Neuronal stem cell (in vitro differentiated cells): ENCODE measurements around the gene GCSH.

Source experiments
- DNase-seq: peaks from one replicate; pipeline ENCODE4 v3.0.0-alpha.2; 2013; ENCODE audit warnings: low spot score
- H2AFZ ChIP-seq: one replicate; pipeline ENCODE4 v1.6.1; 2013; ENCODE audit warnings: mild to moderate bottlenecking, low read length, inconsistent platforms
- H2AK5ac ChIP-seq: 2 replicates; pipeline ENCODE4 v1.6.1; 2013; ENCODE audit warnings: low read depth, mild to moderate bottlenecking, inconsistent platforms, low read length, moderate library complexity, mixed read lengths
- H2BK120ac ChIP-seq: 2 replicates; pipeline ENCODE4 v1.6.1; 2013; ENCODE audit warnings: low read depth, mild to moderate bottlenecking, inconsistent platforms, low read length, moderate library complexity, mixed read lengths
- H2BK12ac ChIP-seq: one replicate; pipeline ENCODE4 v1.6.1; 2013; ENCODE audit warnings: low read length, inconsistent platforms
- H2BK15ac ChIP-seq: 2 replicates; pipeline ENCODE4 v1.6.1; 2013; ENCODE audit warnings: mild to moderate bottlenecking, low read length, inconsistent platforms, mixed read lengths
- H2BK5ac ChIP-seq: one replicate; pipeline ENCODE4 v1.6.1; 2013; ENCODE audit warnings: inconsistent platforms, mild to moderate bottlenecking, low read length, moderate library complexity
- H3K14ac ChIP-seq: one replicate; pipeline ENCODE4 v1.6.1; 2013; ENCODE audit warnings: low read length, inconsistent platforms
- H3K18ac ChIP-seq: 2 replicates; pipeline ENCODE4 v1.6.1; 2013; ENCODE audit warnings: low read length, inconsistent platforms
- H3K23ac ChIP-seq: 2 replicates; pipeline ENCODE4 v1.6.1; 2013; ENCODE audit warnings: low read depth, mild to moderate bottlenecking, mixed read lengths, low read length, inconsistent platforms; ENCODE audit not compliant: poor library complexity
- H3K27ac ChIP-seq: replicated peaks from 3 replicates; pipeline ENCODE4 v1.5.1; 2013; ENCODE audit warnings: low read length, inconsistent platforms
- H3K27me3 ChIP-seq, 3 experiments: 2 replicates each; pipeline ENCODE4 v1.6.1; 2013; ENCODE audit warnings: low read length in 3 of 3, mild to moderate bottlenecking in 2 of 3, inconsistent platforms in 1 of 3, low read depth in 1 of 3, mixed read lengths in 1 of 3, moderate library complexity in 1 of 3; ENCODE audit not compliant: control insufficient read depth in 3 of 3, insufficient read depth in 3 of 3
- H3K36me3 ChIP-seq, 2 donors: replicated peaks in 1 of 2; 2 replicates each; pipeline ENCODE4 v1.6.1; 2013; ENCODE audit warnings: low read length in 2 of 2; ENCODE audit not compliant: control insufficient read depth in 2 of 2, insufficient read depth in 2 of 2
- H3K4ac ChIP-seq: 2 replicates; pipeline ENCODE4 v1.6.1; 2013; ENCODE audit warnings: inconsistent platforms, mild to moderate bottlenecking, low read length, moderate library complexity
- H3K4me1 ChIP-seq, 2 donors: 1 replicate in 1 of 2; 2 replicates in 1 of 2; pipeline ENCODE4 v1.6.1; 2013; ENCODE audit warnings: low read length in 2 of 2, low read depth in 1 of 2; ENCODE audit not compliant: control insufficient read depth in 2 of 2, insufficient read depth in 1 of 2
- H3K4me2 ChIP-seq: one replicate; pipeline ENCODE4 v1.6.1; 2013; ENCODE audit warnings: mild to moderate bottlenecking, low read length, inconsistent platforms; ENCODE audit not compliant: insufficient read depth, poor library complexity, severe bottlenecking
- H3K4me3 ChIP-seq, 2 donors: 2 replicates each; pipeline ENCODE4 v1.5.1; 2013; ENCODE audit warnings: low read length in 2 of 2, mild to moderate bottlenecking in 2 of 2, inconsistent platforms in 1 of 2, moderate library complexity in 1 of 2
- H3K79me1 ChIP-seq: one replicate; pipeline ENCODE4 v1.6.1; 2013; ENCODE audit warnings: low read depth, mild to moderate bottlenecking, inconsistent platforms, low read length, moderate library complexity
- H3K9ac ChIP-seq: one replicate; pipeline ENCODE4 v1.6.1; 2013; ENCODE audit warnings: mild to moderate bottlenecking, low read depth, low read length, inconsistent platforms; ENCODE audit not compliant: poor library complexity
- H3K9me3 ChIP-seq, 2 donors: replicated peaks in 1 of 2; 2 replicates each; pipeline versions ENCODE3 to v1.6.1; 2013; ENCODE audit warnings: low read length in 2 of 2, mild to moderate bottlenecking in 2 of 2, inconsistent platforms in 1 of 2, low read depth in 1 of 2, mixed read lengths in 1 of 2, moderate library complexity in 1 of 2; ENCODE audit not compliant: control insufficient read depth in 2 of 2, insufficient read depth in 1 of 2
- H4K8ac ChIP-seq: one replicate; pipeline ENCODE4 v1.6.1; 2013; ENCODE audit warnings: low read depth, mild to moderate bottlenecking, inconsistent platforms, low read length, moderate library complexity
- H4K91ac ChIP-seq: one replicate; pipeline ENCODE4 v1.6.1; 2013; ENCODE audit warnings: low read length, low read depth, mild to moderate bottlenecking, inconsistent platforms; ENCODE audit not compliant: poor library complexity
- WGBS, 2 donors: extraction: QIAGEN DNeasy Blood & Tissue Kit; methylation state at CpG; one replicate each; pipeline ENCODE4 v1.1.7; 2013; ENCODE audit warnings: missing lambda C conversion rate in 2 of 2, mixed read lengths in 1 of 2; ENCODE audit not compliant: insufficient read length in 2 of 2, insufficient replicate concordance in 1 of 2; ENCODE audit errors: extremely low coverage in 2 of 2; 5-methylcytosine and 5-hydroxymethylcytosine counted together

The GCSH gene

GRCh38 chr16:81073560-81074330, 22.4 kb downstream of the GCSH start:
- H4K8ac ChIP-seq = no peak overlapping the region
- H3K27me3 ChIP-seq = no peaks in the 10 kb centered on the region

GRCh38 chr16:81071805-81072204, 24.4 kb downstream of the GCSH start:
- Histone ChIP-seq H3K27ac (no peak overlapping the region), H2BK120ac (no peak overlapping the region), H3K27me3 (no peaks in the 10 kb centered on the region), H3K4ac (no peak overlapping the region), H3K9ac (no peak overlapping the region), H2AFZ (no peak overlapping the region), H2BK15ac (no peak overlapping the region), H4K91ac (no peak overlapping the region), H3K4me1 (peaks cover 0 to 4% of the 10 kb centered on the region in 2 donors), H2AK5ac (no peak overlapping the region), H3K18ac (no peak overlapping the region), H3K4me2 (no peak overlapping the region), H3K36me3 (no peaks in the 10 kb centered on the region), H3K4me3 (no peak overlapping the region), H3K23ac (no peak overlapping the region), H2BK5ac (no peak overlapping the region), H2BK12ac (no peak overlapping the region), H3K79me1 (no peaks in the 10 kb centered on the region), H3K9me3 (peaks cover 0 to 2% of the 10 kb centered on the region in 2 donors), H3K14ac (no peak overlapping the region), H4K8ac (no peak overlapping the region)
- WGBS, 2 donors = no CpG with 5 or more reads among the region's 4 CpGs
- DNase-seq = no peak

More at GRCh38 chr16:81073560-81074330, 22.4 kb downstream of the GCSH start:
- H3K18ac ChIP-seq = no peak overlapping the region
- DNase-seq = no peak
- no peak overlapping the region for H3K27ac ChIP-seq
- H2BK12ac ChIP-seq = no peak overlapping the region
- H3K79me1 ChIP-seq = no peaks in the 10 kb centered on the region
- no peak overlapping the region for H3K9ac ChIP-seq
- H4K91ac ChIP-seq = no peak overlapping the region
- H2BK5ac ChIP-seq = no peak overlapping the region
- H3K4me2 ChIP-seq = no peak overlapping the region
- no peak overlapping the region for H2AK5ac ChIP-seq
- no peak overlapping the region for H2BK120ac ChIP-seq
- H3K4me3 ChIP-seq = no peak overlapping the region
- H3K23ac ChIP-seq = no peak overlapping the region
- WGBS, 2 donors = no CpG with 5 or more reads among the region's 5 CpGs
- no peak overlapping the region for H3K14ac ChIP-seq
- H2AFZ ChIP-seq = no peak overlapping the region
- H2BK15ac ChIP-seq = no peak overlapping the region
- no peaks in the 10 kb centered on the region for H3K36me3 ChIP-seq
- H3K4me1 ChIP-seq = peaks cover 0 to 4% of the 10 kb centered on the region in 2 donors
- peaks cover 0 to 2% of the 10 kb centered on the region in 2 donors for H3K9me3 ChIP-seq
- H3K4ac ChIP-seq = no peak overlapping the region

- H4K91ac ChIP-seq = no peak overlapping the region
- no peak overlapping the region for H3K4me2 ChIP-seq
- no peak overlapping the region for H3K18ac ChIP-seq
- no peak overlapping the region for H3K9ac ChIP-seq
- no peak overlapping the region for H2AK5ac ChIP-seq
- no peak overlapping the region for H3K4ac ChIP-seq
- no peak overlapping the region for H2AFZ ChIP-seq
- no peaks in the 10 kb centered on the region for H3K27me3 ChIP-seq
- no peak overlapping the region for H3K27ac ChIP-seq
- H2BK15ac ChIP-seq = no peak overlapping the region
- no peaks in the 10 kb centered on the region for H3K36me3 ChIP-seq
- no peak overlapping the region for H2BK12ac ChIP-seq
- no peak overlapping the region for H2BK120ac ChIP-seq
- no CpG with 5 or more reads among the region's 8 CpGs for WGBS, 2 donors
- H3K4me1 ChIP-seq = peaks cover 2 to 4% of the 10 kb centered on the region in 2 donors
- DNase-seq = no peak
- no peak overlapping the region for H2BK5ac ChIP-seq
- H3K23ac ChIP-seq = no peak overlapping the region
- H3K79me1 ChIP-seq = no peaks in the 10 kb centered on the region
- no peak overlapping the region for H3K4me3 ChIP-seq
- peaks cover 0 to 2% of the 10 kb centered on the region in 2 donors for H3K9me3 ChIP-seq
- no peak overlapping the region for H3K14ac ChIP-seq
- no peak overlapping the region for H4K8ac ChIP-seq
Observed at GRCh38 chr16:81070979-81071378, 25.2 kb downstream of the GCSH start.

GRCh38 chr16:81069063-81069462, 27.1 kb downstream of the GCSH start:
- peaks cover 2 to 4% of the 10 kb centered on the region in 2 donors for H3K4me1 ChIP-seq
- H2AFZ ChIP-seq = no peak overlapping the region
- no peak overlapping the region for H2BK120ac ChIP-seq
- H3K18ac ChIP-seq = no peak overlapping the region
- no peak overlapping the region for H4K91ac ChIP-seq
- no peak overlapping the region for H3K4me3 ChIP-seq
- H3K79me1 ChIP-seq = no peaks in the 10 kb centered on the region
- no peak overlapping the region for H3K4ac ChIP-seq
- H3K36me3 ChIP-seq = no peaks in the 10 kb centered on the region
- no peak overlapping the region for H3K23ac ChIP-seq
- no peak overlapping the region for H2BK5ac ChIP-seq
- no peak overlapping the region for H2BK15ac ChIP-seq
- WGBS, 2 donors = no CpG with 5 or more reads among the region's 4 CpGs
- no peak overlapping the region for H3K14ac ChIP-seq
- H2AK5ac ChIP-seq = no peak overlapping the region
- no peak overlapping the region for H3K9ac ChIP-seq
- no peaks in the 10 kb centered on the region for H3K27me3 ChIP-seq
- no peak overlapping the region for H2BK12ac ChIP-seq
- DNase-seq = no peak
- H4K8ac ChIP-seq = no peak overlapping the region
- H3K4me2 ChIP-seq = no peak overlapping the region
- H3K27ac ChIP-seq = no peak overlapping the region
- peaks cover 0 to 2% of the 10 kb centered on the region in 2 donors for H3K9me3 ChIP-seq
